Measurements from ENCODE around the gene TSEN15. TPM values are rescaled to one million over a fixed set of nuclear protein-coding genes. Genes with fewer than 3 reads are reported as not detected.

TSEN15 gene
- 10 to 100 TPM; 16.9 to 21.8 TPM for total RNA-seq
- 10 to 100 TPM in 1 of 2 donors, 1 to 10 TPM in 1; 9.1 to 21.9 TPM for polyA plus RNA-seq

DNA sequence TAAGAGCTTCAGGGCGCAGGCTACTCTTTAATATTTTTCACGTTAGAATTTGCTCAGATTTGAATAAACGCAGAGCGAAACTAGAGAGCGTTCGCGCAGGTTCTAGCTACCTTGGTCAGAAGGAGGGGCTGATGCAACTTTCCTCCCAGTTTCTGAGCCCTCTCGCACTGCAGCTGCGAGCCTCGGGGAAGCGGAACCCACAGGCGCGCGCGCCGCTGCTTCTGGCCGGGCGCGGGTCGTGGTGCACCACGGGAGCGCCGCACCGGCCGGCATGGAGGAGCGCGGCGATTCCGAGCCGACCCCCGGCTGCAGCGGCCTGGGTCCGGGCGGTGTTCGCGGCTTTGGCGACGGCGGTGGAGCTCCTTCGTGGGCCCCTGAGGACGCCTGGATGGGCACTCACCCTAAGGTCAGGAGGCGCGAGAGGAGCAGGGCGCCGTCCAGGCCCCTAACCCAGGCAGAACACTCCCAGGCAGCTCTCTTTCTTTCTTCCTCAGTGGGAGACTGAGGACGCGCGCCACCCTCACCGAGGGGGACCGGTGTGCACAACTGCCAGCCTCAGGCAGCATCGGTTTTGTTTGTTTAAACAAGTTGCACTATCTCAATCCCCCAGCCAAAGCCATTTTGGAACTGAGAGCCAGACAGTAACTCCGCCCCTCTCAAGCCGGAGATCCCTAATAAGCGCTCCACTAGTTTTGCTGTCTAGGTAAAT is at the start of gene TSEN15:
Gene TSEN15, plus strand, starts transcription at position 246 of the 709 bp plus-strand sequence. Its CDS starts 26 bp downstream, at position 272.
- peak; percentile 82 for DNase-seq (ENCODE audit: low spot score)
- peaks cover 5 to 17% (median 11%) of the 10 kb centered on the region in 4 donors for H3K4me1 ChIP-seq (ENCODE audit: control insufficient read depth in 4 of 4, insufficient read depth in 4 of 4, low read length in 3 of 4)
- peak within 1 kb of the TSS; percentile 92 to 95 for H3K9ac ChIP-seq (ENCODE audit: low read depth in 1 of 2, low read length in 2 of 2)
- H3K27me3 ChIP-seq (ENCODE audit: control insufficient read depth in 4 of 4, insufficient read depth in 4 of 4, low read length in 3 of 4) = no peaks in the 10 kb centered on the region
- under 1% methylated on average over 54 of the region's 54 CpGs for WGBS
- peak within 1 kb of the TSS; percentile 80 to 89 (median 82) for H3K4me3 ChIP-seq (ENCODE audit: low read depth in 1 of 3, low read length in 3 of 3)
- H3K9me3 ChIP-seq (ENCODE audit: control insufficient read depth in 4 of 4, low read length in 3 of 4) = no peaks in the 10 kb centered on the region
- TF ChIP-seq RAD21 (IDR thresholded peaks at IDR 0.05) = peak in 1 of 2 donors; percentile 35
- no peak for TF ChIP-seq NR2F2 (IDR thresholded peaks at IDR 0.05)
- TF ChIP-seq GABPA (IDR thresholded peaks at IDR 0.05 in 1 of 2, conservative IDR thresholded peaks at IDR 0.05 in 1 of 2) = peak in 1 of 2 donors; percentile 62
- TF ChIP-seq RXRA (IDR thresholded peaks at IDR 0.05) = no peak
- TF ChIP-seq TAF1 (conservative IDR thresholded peaks at IDR 0.05) = peak; percentile 69
- TF ChIP-seq, protein P1, sequence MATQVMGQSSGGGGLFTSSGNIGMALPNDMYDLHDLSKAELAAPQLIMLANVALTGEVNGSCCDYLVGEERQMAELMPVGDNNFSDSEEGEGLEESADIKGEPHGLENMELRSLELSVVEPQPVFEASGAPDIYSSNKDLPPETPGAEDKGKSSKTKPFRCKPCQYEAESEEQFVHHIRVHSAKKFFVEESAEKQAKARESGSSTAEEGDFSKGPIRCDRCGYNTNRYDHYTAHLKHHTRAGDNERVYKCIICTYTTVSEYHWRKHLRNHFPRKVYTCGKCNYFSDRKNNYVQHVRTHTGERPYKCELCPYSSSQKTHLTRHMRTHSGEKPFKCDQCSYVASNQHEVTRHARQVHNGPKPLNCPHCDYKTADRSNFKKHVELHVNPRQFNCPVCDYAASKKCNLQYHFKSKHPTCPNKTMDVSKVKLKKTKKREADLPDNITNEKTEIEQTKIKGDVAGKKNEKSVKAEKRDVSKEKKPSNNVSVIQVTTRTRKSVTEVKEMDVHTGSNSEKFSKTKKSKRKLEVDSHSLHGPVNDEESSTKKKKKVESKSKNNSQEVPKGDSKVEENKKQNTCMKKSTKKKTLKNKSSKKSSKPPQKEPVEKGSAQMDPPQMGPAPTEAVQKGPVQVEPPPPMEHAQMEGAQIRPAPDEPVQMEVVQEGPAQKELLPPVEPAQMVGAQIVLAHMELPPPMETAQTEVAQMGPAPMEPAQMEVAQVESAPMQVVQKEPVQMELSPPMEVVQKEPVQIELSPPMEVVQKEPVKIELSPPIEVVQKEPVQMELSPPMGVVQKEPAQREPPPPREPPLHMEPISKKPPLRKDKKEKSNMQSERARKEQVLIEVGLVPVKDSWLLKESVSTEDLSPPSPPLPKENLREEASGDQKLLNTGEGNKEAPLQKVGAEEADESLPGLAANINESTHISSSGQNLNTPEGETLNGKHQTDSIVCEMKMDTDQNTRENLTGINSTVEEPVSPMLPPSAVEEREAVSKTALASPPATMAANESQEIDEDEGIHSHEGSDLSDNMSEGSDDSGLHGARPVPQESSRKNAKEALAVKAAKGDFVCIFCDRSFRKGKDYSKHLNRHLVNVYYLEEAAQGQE (IDR thresholded peaks at IDR 0.05) = peak; percentile 68
- TF ChIP-seq, protein P2, sequence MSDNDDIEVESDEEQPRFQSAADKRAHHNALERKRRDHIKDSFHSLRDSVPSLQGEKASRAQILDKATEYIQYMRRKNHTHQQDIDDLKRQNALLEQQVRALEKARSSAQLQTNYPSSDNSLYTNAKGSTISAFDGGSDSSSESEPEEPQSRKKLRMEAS (IDR thresholded peaks at IDR 0.05) = no peak
- TF ChIP-seq YY1 (IDR thresholded peaks at IDR 0.05) = peak; percentile 89
- TF ChIP-seq, protein P3, sequence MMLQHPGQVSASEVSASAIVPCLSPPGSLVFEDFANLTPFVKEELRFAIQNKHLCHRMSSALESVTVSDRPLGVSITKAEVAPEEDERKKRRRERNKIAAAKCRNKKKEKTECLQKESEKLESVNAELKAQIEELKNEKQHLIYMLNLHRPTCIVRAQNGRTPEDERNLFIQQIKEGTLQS (IDR thresholded peaks at IDR 0.05) = peak; percentile 91
- no peak for TF ChIP-seq FOXA1 (IDR thresholded peaks at IDR 0.05)
- no peaks in the 10 kb centered on the region for H3K36me3 ChIP-seq (ENCODE audit: control insufficient read depth in 4 of 4, insufficient read depth in 3 of 4, low read depth in 1 of 4, low read length in 3 of 4)
- H3K27ac ChIP-seq (ENCODE audit: low read depth in 1 of 2, low read length in 2 of 2) = peak within 1 kb of the TSS; percentile 80 to 85

GRCh38 chr1:184002071-184002470 is 49.5 kb upstream of the TSEN15 start:
- TF ChIP-seq, protein P4, sequence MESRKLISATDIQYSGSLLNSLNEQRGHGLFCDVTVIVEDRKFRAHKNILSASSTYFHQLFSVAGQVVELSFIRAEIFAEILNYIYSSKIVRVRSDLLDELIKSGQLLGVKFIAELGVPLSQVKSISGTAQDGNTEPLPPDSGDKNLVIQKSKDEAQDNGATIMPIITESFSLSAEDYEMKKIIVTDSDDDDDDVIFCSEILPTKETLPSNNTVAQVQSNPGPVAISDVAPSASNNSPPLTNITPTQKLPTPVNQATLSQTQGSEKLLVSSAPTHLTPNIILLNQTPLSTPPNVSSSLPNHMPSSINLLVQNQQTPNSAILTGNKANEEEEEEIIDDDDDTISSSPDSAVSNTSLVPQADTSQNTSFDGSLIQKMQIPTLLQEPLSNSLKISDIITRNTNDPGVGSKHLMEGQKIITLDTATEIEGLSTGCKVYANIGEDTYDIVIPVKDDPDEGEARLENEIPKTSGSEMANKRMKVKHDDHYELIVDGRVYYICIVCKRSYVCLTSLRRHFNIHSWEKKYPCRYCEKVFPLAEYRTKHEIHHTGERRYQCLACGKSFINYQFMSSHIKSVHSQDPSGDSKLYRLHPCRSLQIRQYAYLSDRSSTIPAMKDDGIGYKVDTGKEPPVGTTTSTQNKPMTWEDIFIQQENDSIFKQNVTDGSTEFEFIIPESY (IDR thresholded peaks at IDR 0.05) = no peak
- no peak for TF ChIP-seq RXRA (IDR thresholded peaks at IDR 0.05)
- TF ChIP-seq, protein P2 (IDR thresholded peaks at IDR 0.05) = no peak
- no peak for TF ChIP-seq RAD21 (IDR thresholded peaks at IDR 0.05)
- no peak for TF ChIP-seq FOXA1 (IDR thresholded peaks at IDR 0.05)
- TF ChIP-seq YY1 (IDR thresholded peaks at IDR 0.05) = no peak
- TF ChIP-seq, protein P5, sequence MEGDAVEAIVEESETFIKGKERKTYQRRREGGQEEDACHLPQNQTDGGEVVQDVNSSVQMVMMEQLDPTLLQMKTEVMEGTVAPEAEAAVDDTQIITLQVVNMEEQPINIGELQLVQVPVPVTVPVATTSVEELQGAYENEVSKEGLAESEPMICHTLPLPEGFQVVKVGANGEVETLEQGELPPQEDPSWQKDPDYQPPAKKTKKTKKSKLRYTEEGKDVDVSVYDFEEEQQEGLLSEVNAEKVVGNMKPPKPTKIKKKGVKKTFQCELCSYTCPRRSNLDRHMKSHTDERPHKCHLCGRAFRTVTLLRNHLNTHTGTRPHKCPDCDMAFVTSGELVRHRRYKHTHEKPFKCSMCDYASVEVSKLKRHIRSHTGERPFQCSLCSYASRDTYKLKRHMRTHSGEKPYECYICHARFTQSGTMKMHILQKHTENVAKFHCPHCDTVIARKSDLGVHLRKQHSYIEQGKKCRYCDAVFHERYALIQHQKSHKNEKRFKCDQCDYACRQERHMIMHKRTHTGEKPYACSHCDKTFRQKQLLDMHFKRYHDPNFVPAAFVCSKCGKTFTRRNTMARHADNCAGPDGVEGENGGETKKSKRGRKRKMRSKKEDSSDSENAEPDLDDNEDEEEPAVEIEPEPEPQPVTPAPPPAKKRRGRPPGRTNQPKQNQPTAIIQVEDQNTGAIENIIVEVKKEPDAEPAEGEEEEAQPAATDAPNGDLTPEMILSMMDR (IDR thresholded peaks at IDR 0.05; ENCODE audit: low read depth, low read length, missing input control) = no peak
- DNase-seq (ENCODE audit: low spot score) = no peak
- Histone ChIP-seq H3K36me3 (ENCODE audit: control insufficient read depth in 4 of 4, insufficient read depth in 3 of 4, low read depth in 1 of 4, low read length in 3 of 4) (no peaks in the 10 kb centered on the region), H3K4me1 (ENCODE audit: control insufficient read depth in 4 of 4, insufficient read depth in 4 of 4, low read length in 3 of 4) (no peaks in the 10 kb centered on the region), H3K27ac (ENCODE audit: low read depth in 1 of 2, low read length in 2 of 2) (no peak overlapping the region), H3K9me3 (ENCODE audit: control insufficient read depth in 4 of 4, low read length in 3 of 4) (no peaks in the 10 kb centered on the region), H3K27me3 (ENCODE audit: control insufficient read depth in 4 of 4, insufficient read depth in 4 of 4, low read length in 3 of 4) (no peaks in the 10 kb centered on the region), H3K9ac (ENCODE audit: low read depth in 1 of 2, low read length in 2 of 2) (no peak overlapping the region), H3K4me3 (ENCODE audit: low read depth in 1 of 3, low read length in 3 of 3) (no peak overlapping the region)
- WGBS = 68% methylated on average over 2 of the region's 2 CpGs

Measured in liver (tissue), 9 donors.